NCI-H187 (cell line): ENCODE results near the gene RRBP1.
"Not testable (repeated sequence)": the region's sequence is repeated elsewhere in the genome, so short reads cannot be mapped to it uniquely, and the experiment has no call there.

Experiments used
- DNase-seq, 2 experiments: peaks; one replicate each; lab custom pipeline; 2025; lab: John Stamatoyannopoulos, UW

The RRBP1 gene

GRCh38 chr20:17663486-17663885, 18.6 kb downstream of the RRBP1 start:
- DNase-seq, result no peak

DNA sequence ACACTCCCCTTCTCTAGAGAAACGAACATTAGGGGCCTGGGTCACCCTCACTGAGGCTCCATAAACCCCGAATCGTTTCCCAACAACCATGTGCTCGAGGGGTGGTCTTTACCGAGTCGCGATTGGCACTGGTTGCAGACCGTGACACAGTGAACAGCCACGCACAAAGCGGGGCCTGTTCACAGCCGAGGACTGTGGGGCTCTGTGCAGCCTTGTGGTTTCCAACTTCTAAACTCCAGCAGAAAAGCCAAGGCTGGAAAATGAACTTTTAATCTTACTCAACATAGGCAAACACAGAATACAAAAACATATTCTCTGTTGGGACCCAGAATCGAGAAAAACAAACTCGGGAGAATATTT, 19.0 kb downstream of the RRBP1 start:
- no peak for DNase-seq

DNA sequence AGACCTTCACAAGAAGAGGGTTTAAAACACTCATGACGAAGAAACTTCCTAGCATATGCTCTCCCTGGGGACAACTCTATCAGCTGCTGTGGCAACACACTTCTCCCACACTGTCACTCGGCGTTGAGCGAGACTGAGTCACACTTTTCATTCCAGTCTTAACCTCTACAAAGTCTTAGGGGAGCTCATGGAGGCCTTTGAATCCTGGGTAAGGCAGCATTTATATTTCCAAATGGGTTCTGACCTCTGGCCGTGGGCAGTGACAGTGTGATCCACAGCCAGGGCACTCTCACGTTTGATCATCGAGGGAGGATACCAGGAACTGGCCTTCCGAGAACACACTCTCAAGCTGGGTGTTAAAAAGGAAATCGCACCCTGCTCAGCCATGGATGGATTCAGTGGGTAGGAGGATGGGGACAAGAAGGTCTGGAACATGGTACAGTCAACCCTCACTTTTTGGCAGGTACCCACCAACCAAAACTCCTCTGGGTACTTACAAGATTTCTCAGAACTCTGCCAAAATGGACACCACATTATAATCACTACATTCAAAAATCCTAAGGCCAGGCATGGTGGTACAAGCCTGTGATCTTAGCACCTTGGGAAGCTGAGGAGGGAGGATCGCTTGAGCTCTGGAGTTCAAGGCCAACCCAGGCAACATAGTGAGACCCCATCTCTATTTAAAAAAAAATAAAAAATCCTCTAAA, 19.6 kb downstream of the RRBP1 start:
- DNase-seq, result no peak

DNA sequence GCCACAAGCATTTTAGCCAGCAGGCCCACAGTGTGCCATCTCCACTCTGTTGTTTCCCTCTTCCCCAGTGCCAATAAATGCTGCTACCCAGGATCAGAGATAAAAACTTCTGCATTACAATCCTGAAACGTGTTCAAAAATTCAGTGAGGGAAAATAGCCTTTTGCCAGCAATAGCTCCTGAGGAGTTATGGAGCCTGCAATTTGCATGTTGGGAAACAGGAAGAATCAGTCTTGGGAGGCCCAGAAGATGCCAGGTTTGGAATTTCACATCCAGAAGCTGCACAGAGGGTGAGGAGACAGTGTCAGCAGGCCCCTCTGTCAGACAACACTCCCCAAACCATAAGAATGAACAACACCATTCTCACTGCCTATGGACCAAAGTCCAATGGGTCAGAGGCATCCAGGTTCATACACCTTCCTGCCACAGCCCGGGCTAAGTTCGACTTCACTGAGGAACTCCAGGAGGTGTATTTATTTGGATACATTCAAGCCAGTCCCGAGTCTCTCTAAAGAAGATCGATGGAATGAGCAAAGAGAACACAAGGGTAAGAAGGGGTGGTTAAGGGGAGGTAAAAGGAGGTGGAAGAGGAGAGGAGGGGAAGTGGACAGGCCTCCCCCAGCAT, 20.8 kb downstream of the RRBP1 start:
- no peak for DNase-seq

DNA sequence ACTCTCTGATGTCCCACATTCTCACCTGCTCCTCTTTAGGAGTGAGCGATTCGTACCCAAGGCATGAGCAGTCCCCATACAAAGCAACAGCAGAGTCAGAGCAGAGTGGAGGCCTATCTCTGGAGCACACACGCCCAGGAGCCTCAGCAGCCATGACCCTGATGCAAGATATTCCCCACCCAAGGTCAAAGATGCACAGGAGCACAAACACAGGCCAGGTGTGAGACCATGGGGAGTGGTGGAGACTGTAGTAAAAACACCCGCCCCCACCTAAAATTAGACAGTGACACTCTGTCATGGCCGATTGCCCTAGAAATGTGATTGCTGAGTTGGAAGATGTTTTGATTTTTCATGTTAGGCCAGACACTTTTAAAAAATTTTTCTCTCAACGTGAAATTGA, 21.4 kb downstream of the RRBP1 start:
- no peak for DNase-seq

- DNase-seq, result no peak
Measured at GRCh38 chr20:17659801-17660200, 22.2 kb downstream of the RRBP1 start.

DNA sequence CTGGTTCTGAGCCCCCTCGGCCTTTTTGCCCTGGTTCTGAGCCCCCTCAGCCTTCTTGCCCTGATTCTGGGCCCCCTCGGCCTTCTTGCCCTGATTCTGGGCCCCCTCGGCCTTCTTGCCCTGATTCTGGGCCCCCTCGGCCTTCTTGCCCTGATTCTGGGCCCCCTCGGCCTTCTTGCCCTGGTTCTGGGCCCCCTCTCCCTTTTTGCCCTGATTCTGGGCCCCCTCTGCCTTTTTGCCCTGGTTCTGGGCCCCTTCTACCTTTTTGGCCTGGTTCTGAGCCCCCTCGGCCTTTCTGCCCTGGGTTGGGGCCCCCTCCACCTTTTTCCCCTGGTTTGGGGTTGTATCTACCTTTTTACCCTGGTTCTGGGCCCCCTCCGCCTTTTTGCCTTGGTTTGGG, 22.7 kb downstream of the RRBP1 start:
- DNase-seq, result not testable (repeated sequence)

- no peak for DNase-seq
Measured at GRCh38 chr20:17658648-17658993, 23.4 kb downstream of the RRBP1 start.

DNA sequence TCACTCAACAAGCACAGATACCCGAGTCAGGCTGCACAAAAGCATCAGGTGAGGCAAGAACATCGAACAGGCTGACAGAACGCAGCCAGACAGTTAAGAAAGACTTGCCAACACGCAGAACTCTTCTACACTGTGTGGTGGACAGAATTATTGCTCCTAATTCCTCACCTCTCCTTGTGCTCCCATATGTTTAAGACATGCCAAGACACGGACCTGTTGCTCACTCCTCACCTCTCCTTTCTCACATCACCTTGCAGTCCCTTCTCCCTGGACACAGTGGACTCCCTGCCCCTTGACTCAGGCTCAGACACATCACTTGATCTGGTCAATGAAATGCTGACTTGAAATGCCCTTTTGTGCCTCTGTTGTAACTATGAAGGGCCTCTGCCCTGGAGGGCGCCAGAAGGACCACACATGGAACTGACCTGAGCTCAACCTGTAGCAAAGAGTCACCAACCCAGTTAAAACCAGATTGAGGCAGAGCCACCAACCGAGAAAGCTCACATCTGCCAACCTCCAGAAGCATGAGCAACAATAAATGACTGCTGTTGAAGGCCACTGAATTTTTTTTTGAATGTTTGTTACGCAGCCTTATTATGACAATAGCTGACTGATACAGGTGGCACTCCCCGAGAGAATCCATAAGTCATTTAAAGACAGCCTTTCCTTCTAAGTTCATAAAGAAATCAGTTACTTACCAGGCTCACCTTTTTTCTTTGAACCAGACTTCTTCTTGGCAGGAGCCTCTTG, 24.0 kb downstream of the RRBP1 start:
- DNase-seq, result no peak

- DNase-seq, result no peak
Measured at GRCh38 chr20:17657079-17657825, 24.8 kb downstream of the RRBP1 start.

GRCh38 chr20:17655865-17656479, 26.1 kb downstream of the RRBP1 start:
- no peak for DNase-seq

DNA sequence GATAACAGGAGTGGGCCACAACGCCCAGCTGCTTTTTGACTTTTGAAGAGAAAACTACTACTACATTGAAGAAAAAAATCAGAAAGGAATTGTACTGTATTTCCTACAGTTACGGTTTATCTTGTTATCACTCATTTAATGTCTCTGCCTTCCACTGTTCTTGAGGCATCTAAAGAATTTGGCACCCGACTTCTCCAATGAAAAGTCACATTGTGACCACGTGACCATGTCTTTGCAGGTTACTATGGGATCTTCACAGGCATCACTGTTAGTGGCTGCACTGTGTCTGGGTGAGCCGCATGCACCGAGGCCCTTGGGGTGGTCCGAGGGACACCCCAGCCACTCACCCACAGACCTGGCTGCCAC, 26.8 kb downstream of the RRBP1 start:
- DNase-seq, result no peak

GRCh38 chr20:17654649-17655285, 27.3 kb downstream of the RRBP1 start:
- no peak for DNase-seq

- no peak for DNase-seq
Measured at GRCh38 chr20:17653835-17654648, 28.0 kb downstream of the RRBP1 start.

- no peak for DNase-seq
Measured at GRCh38 chr20:17652411-17652810, 29.6 kb downstream of the RRBP1 start.

- DNase-seq, result no peak
Measured at GRCh38 chr20:17651760-17652388, 30.2 kb downstream of the RRBP1 start.

DNA sequence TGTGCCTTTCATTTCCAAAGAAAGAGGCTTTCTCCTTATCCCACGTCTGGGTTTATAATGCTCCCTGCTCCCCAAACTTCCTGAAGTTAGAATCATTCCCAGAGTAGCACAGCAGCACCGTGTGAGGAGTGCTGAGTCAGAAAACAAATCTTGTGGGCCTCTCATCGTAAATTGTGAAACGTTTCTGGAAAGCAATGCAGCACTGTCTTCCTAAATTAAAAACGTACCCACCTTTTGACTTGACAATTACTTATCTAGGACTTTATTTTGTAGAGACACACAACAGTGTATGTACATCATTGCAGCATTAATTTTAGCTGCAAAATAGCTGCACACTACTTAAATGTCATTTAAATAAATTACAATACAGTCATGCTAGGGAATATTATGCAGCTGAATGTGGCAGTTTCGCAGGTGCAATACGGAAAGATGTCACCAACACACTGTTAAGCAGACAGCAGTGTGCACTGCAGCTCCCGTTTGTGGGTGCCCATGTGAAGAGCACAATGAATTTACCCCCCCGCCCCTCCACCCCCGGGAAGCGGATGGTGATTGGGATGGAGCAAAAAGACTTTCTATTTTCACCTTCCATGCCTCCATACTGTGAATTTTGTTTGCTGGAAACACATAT, 30.8 kb downstream of the RRBP1 start:
- DNase-seq, result no peak

DNA sequence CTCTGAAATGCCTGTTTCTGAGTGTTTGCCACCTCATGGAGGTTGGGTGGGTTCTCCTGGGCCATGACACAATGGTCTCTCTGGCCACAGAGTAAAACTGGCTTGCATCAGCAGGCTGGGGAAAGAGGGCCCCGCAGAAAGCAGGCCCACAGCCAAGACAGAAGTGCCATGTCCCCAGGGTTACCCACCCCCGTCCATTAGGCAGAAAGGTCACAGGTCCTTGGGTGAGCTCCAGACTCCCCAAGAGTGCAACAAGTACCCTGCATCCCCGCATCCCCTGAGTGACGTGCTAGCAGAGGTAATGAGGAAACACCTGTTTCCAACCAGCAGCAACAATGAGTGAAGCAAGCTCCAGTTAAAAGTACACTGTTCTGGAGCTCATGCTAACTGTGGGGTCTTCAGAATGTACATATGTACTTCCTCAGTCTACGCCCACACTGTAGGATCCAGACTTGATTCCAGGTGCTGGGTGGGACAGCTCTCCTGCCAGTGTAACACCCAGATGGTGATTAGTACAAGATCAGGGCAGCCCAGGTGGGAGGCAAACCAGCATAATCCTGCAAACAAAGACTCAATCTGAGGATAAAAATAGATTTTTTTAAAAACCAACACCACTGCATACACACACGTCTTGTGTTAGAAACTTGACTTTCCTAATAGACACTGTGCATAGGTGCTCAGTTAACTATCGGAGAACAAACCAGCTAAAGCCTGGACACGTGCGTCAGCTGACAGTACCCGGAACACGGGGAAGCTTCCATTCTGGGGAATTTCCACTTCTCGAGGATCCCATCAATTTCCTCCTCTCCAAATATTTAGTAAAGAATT, 31.5 kb downstream of the RRBP1 start:
- no peak for DNase-seq
